Keratinocyte (primary cell): ENCODE measurements around the gene HERC2. TPM values are rescaled to one million over a fixed set of nuclear protein-coding genes. Genes with fewer than 3 reads are reported as not detected.

Source experiments
- DNase-seq: peaks from one replicate; pipeline ENCODE4 v3.0.0-alpha.2; 2011; ENCODE audit warnings: low read depth, missing footprints, low spot score
- FAIRE-seq: peaks from 2 replicates; lab custom pipeline; 2011; peaks lifted over from hg19 to GRCh38; lab: Jason Lieb, UNC
- H2AFZ ChIP-seq: 2 replicates; pipeline ENCODE4 v1.6.0; 2012; ENCODE audit warnings: low read length, control low read depth, inconsistent platforms; ENCODE audit not compliant: control insufficient read depth
- H3K27ac ChIP-seq: 2 replicates; pipeline ENCODE4 v1.5.1; 2011; ENCODE audit warnings: low read length; ENCODE audit not compliant: control insufficient read depth, insufficient read depth
- H3K27me3 ChIP-seq: 3 replicates; pipeline ENCODE4 v1.6.0; 2011; ENCODE audit warnings: low read length; ENCODE audit not compliant: control insufficient read depth, insufficient read depth; ENCODE audit errors: extremely low read depth
- H3K36me3 ChIP-seq, 2 experiments: 2 replicates in 1 of 2; 3 replicates in 1 of 2; pipeline ENCODE4 v1.5.1; 2011; ENCODE audit warnings: low read length in 2 of 2, mild to moderate bottlenecking in 1 of 2; ENCODE audit not compliant: control insufficient read depth in 2 of 2, insufficient read depth in 2 of 2; ENCODE audit errors: extremely low read depth in 1 of 2
- H3K4me1 ChIP-seq: 3 replicates; pipeline ENCODE4 v1.5.1; 2011; ENCODE audit warnings: low read length; ENCODE audit not compliant: control insufficient read depth, insufficient read depth; ENCODE audit errors: extremely low read depth
- H3K4me2 ChIP-seq: 3 replicates; pipeline ENCODE4 v1.6.0; 2011; ENCODE audit warnings: low read depth, low read length; ENCODE audit not compliant: control insufficient read depth, insufficient read depth; ENCODE audit errors: extremely low read depth
- H3K4me3 ChIP-seq, 3 experiments: fragments of 200-600 bp in 1 of 3; sonication (generic) in 1 of 3; 2 replicates in 2 of 3; 3 replicates in 1 of 3; pipeline ENCODE4 v1.5.1; 2011 to 2016; ENCODE audit warnings: low read length in 3 of 3, mild to moderate bottlenecking in 3 of 3, control low read depth in 2 of 3, inconsistent platforms in 1 of 3, low read depth in 1 of 3, mixed read lengths in 1 of 3, mixed run types in 1 of 3, moderate library complexity in 1 of 3; ENCODE audit not compliant: control insufficient read depth in 2 of 3, insufficient read depth in 2 of 3; ENCODE audit errors: extremely low read depth in 1 of 3
- H3K79me2 ChIP-seq: 2 replicates; pipeline ENCODE4 v1.6.0; 2012; ENCODE audit warnings: low read length; ENCODE audit not compliant: control insufficient read depth, insufficient read depth
- H3K9ac ChIP-seq: 3 replicates; pipeline ENCODE4 v1.6.0; 2011; ENCODE audit warnings: low read length; ENCODE audit not compliant: control insufficient read depth, insufficient read depth; ENCODE audit errors: extremely low read depth
- H3K9me1 ChIP-seq: 3 replicates; pipeline ENCODE4 v1.6.0; 2011; ENCODE audit warnings: low read length; ENCODE audit not compliant: control insufficient read depth, insufficient read depth; ENCODE audit errors: extremely low read depth
- H3K9me3 ChIP-seq: 2 replicates; pipeline ENCODE4 v1.5.1; 2012; ENCODE audit warnings: low read depth, low read length; ENCODE audit not compliant: control insufficient read depth
- H4K20me1 ChIP-seq: 3 replicates; pipeline ENCODE4 v1.6.0; 2011; ENCODE audit warnings: low read length; ENCODE audit not compliant: control insufficient read depth, insufficient read depth; ENCODE audit errors: extremely low read depth
- CTCF ChIP-seq, 3 experiments: IDR thresholded peaks in 1 of 3; conservative IDR thresholded peaks in 1 of 3; optimal IDR thresholded peaks in 1 of 3; 2 replicates in 2 of 3; 3 replicates in 1 of 3; pipeline versions ENCODE3 to v1.5.1; 2011; ENCODE audit warnings: low read length in 3 of 3, mild to moderate bottlenecking in 3 of 3, moderate library complexity in 2 of 3, control low read depth in 1 of 3, inconsistent platforms in 1 of 3; ENCODE audit not compliant: insufficient read depth in 2 of 3; ENCODE audit errors: extremely low read depth in 1 of 3
- EZH2 ChIP-seq: IDR thresholded peaks from one replicate; pipeline ENCODE4 v1.6.1; 2012; ENCODE audit warnings: inconsistent platforms, mild to moderate bottlenecking, low read length, moderate library complexity
- dilution Hi-C: fragments of 300-500 bp; cut with MboI; formaldehyde crosslinking; loops from one replicate; pipeline ENCODE4 v1.7.0; 2020; ENCODE audit warnings: low sequenced_read_pairs; ENCODE audit not compliant: extremely low pct_ligation_motif_present
- polyA plus RNA-seq, 5 experiments: library from polyadenylated mRNA; depleted of rRNA in 3 of 5; stranded (reverse) in 3 of 5; stranded (forward) in 1 of 5; unstranded in 1 of 5; fragments of >200 nt; gene quantifications; 1 replicate in 1 of 5; 2 replicates in 3 of 5; 3 replicates in 1 of 5; pipeline versions ENCODE4 v1.2.1 to v1.2.3, GENCODE V29; 2011 to 2012; ENCODE audit warnings: missing spikeins in 2 of 5, low read depth in 1 of 5, low replicate concordance in 1 of 5

HERC2 gene
- polyA plus RNA-seq, 1 donor (not counting 4 experiments of a cell fraction or from before 2014, with no cell fraction given) = 12.4 TPM

DNA sequence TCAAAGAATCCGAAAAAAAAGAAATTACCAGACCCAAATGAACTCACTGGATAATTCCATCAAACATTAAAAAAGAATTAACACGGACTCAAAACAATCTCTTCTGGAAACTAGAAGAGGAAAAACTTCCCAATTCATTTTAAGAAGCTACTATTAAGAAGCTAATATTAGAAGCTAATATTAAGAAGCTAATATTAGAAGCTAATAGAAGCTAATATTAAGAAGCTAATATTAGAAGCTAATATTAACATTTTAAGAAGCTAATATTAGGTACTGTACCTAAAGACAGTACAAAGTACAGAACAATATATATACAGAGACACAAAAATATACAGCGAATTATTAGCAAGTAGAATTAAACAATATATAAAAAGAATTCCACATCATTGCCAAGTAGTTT lies 35.9 kb downstream of the HERC2 start:
- Histone ChIP-seq H2AFZ (no peak overlapping the region), H3K9me3 (no peaks in the 10 kb centered on the region), H4K20me1 (no peaks in the 10 kb centered on the region), H3K27ac (no peak overlapping the region), H3K4me1 (no peaks in the 10 kb centered on the region), H3K79me2 (peaks cover 20% of the 10 kb centered on the region), H3K4me2 (no peak overlapping the region), H3K9ac (no peak overlapping the region), H3K4me3 (no peak overlapping the region), H3K36me3 (peaks cover 0 to 5% of the 10 kb centered on the region in 2 experiments), H3K27me3 (no peaks in the 10 kb centered on the region), H3K9me1 (no peaks in the 10 kb centered on the region)
- dilution Hi-C loops = no loop called here
- TF ChIP-seq EZH2 (no peak), CTCF (optimal IDR thresholded peaks at IDR 0.05 in 1 of 3, IDR thresholded peaks at IDR 0.05 in 1 of 3, conservative IDR thresholded peaks at IDR 0.05 in 1 of 3; ENCODE audit: extremely low read depth in 1 of 3, insufficient read depth in 2 of 3, low read length in 3 of 3) (no peak)
- DNase-seq = no peak
- no peak for FAIRE-seq

DNA sequence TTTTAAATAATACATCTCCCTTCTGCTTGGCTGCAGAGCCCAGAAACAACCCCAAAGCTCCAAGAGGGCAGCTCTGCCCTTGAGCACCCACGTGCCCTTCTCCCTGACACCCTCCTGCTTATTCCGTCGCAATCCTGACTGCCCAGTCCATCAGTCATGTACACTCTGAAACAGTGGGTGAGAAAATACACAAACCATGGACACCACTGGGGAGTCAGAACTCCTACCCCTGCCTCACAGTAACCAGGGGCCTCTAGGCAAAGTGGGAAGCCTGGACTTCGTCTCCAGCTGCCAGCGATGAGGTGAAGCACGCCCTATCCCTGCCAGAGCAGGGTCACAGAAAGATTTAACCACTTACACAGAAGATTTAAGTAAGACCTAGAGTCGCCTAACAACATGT lies 40.1 kb downstream of the HERC2 start:
- Histone ChIP-seq H3K27me3 (no peaks in the 10 kb centered on the region), H3K9me1 (no peaks in the 10 kb centered on the region), H3K9me3 (no peaks in the 10 kb centered on the region), H4K20me1 (no peaks in the 10 kb centered on the region), H3K9ac (no peak overlapping the region), H2AFZ (no peak overlapping the region), H3K36me3 (peaks cover 0 to 5% of the 10 kb centered on the region in 2 experiments), H3K79me2 (peaks cover 21% of the 10 kb centered on the region), H3K4me1 (no peaks in the 10 kb centered on the region), H3K4me2 (no peak overlapping the region), H3K27ac (no peak overlapping the region), H3K4me3 (no peak overlapping the region)
- no peak for TF ChIP-seq CTCF (optimal IDR thresholded peaks at IDR 0.05 in 1 of 3, IDR thresholded peaks at IDR 0.05 in 1 of 3, conservative IDR thresholded peaks at IDR 0.05 in 1 of 3; ENCODE audit: extremely low read depth in 1 of 3, insufficient read depth in 2 of 3, low read length in 3 of 3)
- no peak for TF ChIP-seq EZH2
- FAIRE-seq = no peak
- no peak for DNase-seq
- dilution Hi-C loops = no loop called here
